K562 treated with DMSO at 1 percent for 4 hours (cell line): ENCODE data around the gene PAOX. TPM values are rescaled to one million over a fixed set of nuclear protein-coding genes. Genes with fewer than 3 reads are reported as not detected.

Experiments used
- total RNA-seq: library from RNA; unstranded; fragments of 300-600 nt; gene quantifications from 2 replicates; pipeline ENCODE4 v1.2.3, GENCODE V29; 2022; ENCODE audit not compliant: insufficient read depth

The PAOX gene
- 3.2 and 6.1 TPM in 2 replicates for total RNA-seq

GRCh38 chr10:133379152-133379800 lies at the start of gene PAOX:
Gene PAOX (plus strand): TSS chr10:133379262. CDS start chr10:133379317, 55 bp downstream.

GRCh38 chr10:133336577-133337369 lies 42.3 kb upstream of the PAOX start, which contains the start of gene CALY:
Gene CALY (minus strand): TSS chr10:133336896. CDS start chr10:133328989, 7,907 bp downstream.

GRCh38 chr10:133357285-133358161 lies 21.5 kb upstream of the PAOX start, which contains the start of gene FUOM:
Gene FUOM (minus strand): TSS chr10:133358019. CDS start chr10:133358007, 12 bp downstream.

GRCh38 chr10:133373174-133374090 lies 5.6 kb upstream of the PAOX start, which contains the start of gene ECHS1:
Gene ECHS1 (minus strand): TSS chr10:133373354. CDS start chr10:133373333, 21 bp downstream.

GRCh38 chr10:133394064-133394663 lies 15.1 kb downstream of the PAOX start, which contains the start of gene MTG1:
Gene MTG1 (plus strand): TSS chr10:133394157. CDS start chr10:133394221, 64 bp downstream.

GRCh38 chr10:133424601-133425000 lies 45.5 kb downstream of the PAOX start, which contains the start of gene SPRN:
Gene SPRN (minus strand): TSS chr10:133424625. CDS start chr10:133423681, 944 bp downstream.

Other genes with a start within 250 kb of the PAOX start
- gene KNDC1, start 219.0 kb upstream of the PAOX start, total RNA-seq: 0.27 TPM in 1 of 2 replicates, not detected in the other
- gene UTF1, start 149.0 kb upstream of the PAOX start, total RNA-seq: not detected in 2 replicates
- gene VENTX, start 141.4 kb upstream of the PAOX start, total RNA-seq: 1.4 and 2.5 TPM in 2 replicates
- 7.5 and 9.2 TPM in 2 replicates for gene ADAM8, start 102.4 kb upstream of the PAOX start, total RNA-seq
- 30.2 and 31.4 TPM in 2 replicates for gene TUBGCP2, start 70.4 kb upstream of the PAOX start, total RNA-seq
- gene ZNF511, start 70.3 kb upstream of the PAOX start, total RNA-seq: 46.7 and 56.0 TPM in 2 replicates
- gene CALY, start 42.4 kb upstream of the PAOX start, total RNA-seq: not detected in 2 replicates
- gene PRAP1, start 31.9 kb upstream of the PAOX start, total RNA-seq: not detected in 2 replicates
- 23.9 and 34.4 TPM in 2 replicates for gene FUOM, start 21.2 kb upstream of the PAOX start, total RNA-seq
- gene ECHS1, start 5.9 kb upstream of the PAOX start, total RNA-seq: 78.3 and 84.1 TPM in 2 replicates
- 15.8 and 20.9 TPM in 2 replicates for gene MTG1, start 14.9 kb downstream of the PAOX start, total RNA-seq
- 1.0 and 2.4 TPM in 2 replicates for gene SPRN, start 45.4 kb downstream of the PAOX start, total RNA-seq
- 4.3 and 5.3 TPM in 2 replicates for gene SCART1, start 74.7 kb downstream of the PAOX start, total RNA-seq
- 0.79 TPM in 1 of 2 replicates, not detected in the other for gene CYP2E1, start 148.1 kb downstream of the PAOX start, total RNA-seq
- not detected in 2 replicates for gene SYCE1, start 186.3 kb downstream of the PAOX start, total RNA-seq
- not detected in 2 replicates for gene FRG2B, start 247.5 kb downstream of the PAOX start, total RNA-seq